ENCODE measurements around the gene GRK3. TPM values are rescaled to one million over a fixed set of nuclear protein-coding genes. Genes with fewer than 3 reads are reported as not detected.
"Not testable (repeated sequence)": the region's sequence is repeated elsewhere in the genome, so short reads cannot be mapped to it uniquely, and the experiment has no call there.

The GRK3 gene
- total and polyA plus RNA-seq, 7 experiments from 2014 or later: 0.69 to 44.8 (median 6.5) TPM

DNA sequence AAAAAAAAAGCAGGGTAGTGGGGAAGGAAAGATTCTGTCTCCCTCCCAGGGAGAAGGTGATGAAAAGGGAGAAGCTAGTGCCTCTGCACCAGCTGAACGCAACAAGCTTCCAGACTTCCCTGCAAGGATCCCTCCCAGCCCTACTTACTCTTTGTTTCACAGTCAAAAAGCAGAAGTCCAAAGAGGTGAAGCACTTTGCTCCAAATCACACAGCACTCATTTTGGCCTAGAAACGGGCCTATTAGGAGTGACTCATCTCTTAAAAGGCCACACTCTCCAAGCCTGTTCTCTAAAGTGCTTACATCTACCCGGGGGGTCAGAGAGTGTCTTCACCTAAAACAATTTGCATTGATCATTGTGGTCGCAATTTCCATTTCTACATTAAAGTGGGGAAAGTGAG, 17.7 kb upstream of the GRK3 start:
- intact Hi-C loops (cut with micrococcal nuclease): no loop called here
- Mint-ChIP-seq H3K4me1 (peaks cover 0 to 45% (median 0%) of the 10 kb centered on the region in 7 donors), H3K36me3 (peaks cover 0 to 8% (median 0%) of the 10 kb centered on the region in 5 donors), H3K27ac (peak overlapping the region in 1 of 9 donors; percentile 14), H3K9me3 (peaks cover 0 to 5% (median 0%) of the 10 kb centered on the region in 11 donors), H3K4me3 (no peak overlapping the region), H3K27me3 (peaks cover 0 to 11% (median 0%) of the 10 kb centered on the region in 5 donors)
- DNase-seq (no peak), ATAC-seq (peak; percentile 70)
- ChIA-PET CTCF (no interaction called here), POLR2A (no interaction called here)
- Histone ChIP-seq H3K36me3 (ENCODE audit: control insufficient read depth in 2 of 3, insufficient read depth in 3 of 3, low read length in 3 of 3) (no peaks in the 10 kb centered on the region), H3K4me1 (ENCODE audit: control insufficient read depth in 2 of 2, insufficient read depth in 2 of 2, low read length in 2 of 2) (no peaks in the 10 kb centered on the region), H3K27ac (ENCODE audit: low read depth, low read length) (no peak overlapping the region), H3K9me3 (ENCODE audit: control insufficient read depth in 2 of 3, low read length in 3 of 3) (no peaks in the 10 kb centered on the region), H3K27me3 (ENCODE audit: control insufficient read depth in 2 of 2, insufficient read depth in 2 of 2, low read length in 2 of 2) (no peaks in the 10 kb centered on the region), H3K4me3 (ENCODE audit: low read length) (no peak overlapping the region)

DNA sequence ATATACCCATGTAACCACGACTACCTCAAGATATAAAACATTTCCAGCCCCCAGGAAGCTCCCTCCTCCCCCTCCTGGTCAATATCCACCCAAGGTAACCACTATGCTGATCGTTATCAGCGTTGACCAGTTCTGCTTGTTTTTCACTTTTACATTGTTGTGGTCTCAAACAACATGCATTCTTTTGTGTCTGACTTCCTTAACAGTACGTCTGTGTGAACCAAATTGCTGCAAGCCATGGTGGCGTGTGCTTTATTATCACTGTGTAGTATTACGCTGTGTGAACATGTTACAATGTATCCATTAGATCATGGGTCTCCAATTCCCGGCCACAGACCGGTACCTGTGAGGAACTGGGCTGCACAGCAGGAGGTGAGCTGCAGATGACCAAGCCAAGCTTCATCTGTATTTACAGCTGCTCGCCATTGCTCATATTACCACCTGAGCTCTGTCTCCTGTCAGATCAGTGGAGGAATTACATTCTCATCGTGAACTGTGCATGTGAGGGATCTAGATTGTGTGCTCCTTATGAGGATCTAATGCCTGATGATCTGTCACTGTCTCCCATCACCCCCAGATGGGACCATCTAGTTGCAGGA, 15.5 kb upstream of the GRK3 start:
- Mint-ChIP-seq H3K9me3 (peaks cover 0 to 4% (median 0%) of the 10 kb centered on the region in 11 donors), H3K4me1 (peaks cover 0 to 42% (median 0%) of the 10 kb centered on the region in 7 donors), H3K36me3 (peaks cover 0 to 5% (median 0%) of the 10 kb centered on the region in 5 donors), H3K27ac (no peak overlapping the region), H3K4me3 (no peak overlapping the region), H3K27me3 (peaks cover 0 to 11% (median 0%) of the 10 kb centered on the region in 5 donors)
- intact Hi-C loops (cut with micrococcal nuclease): no loop called here
- Histone ChIP-seq H3K27ac (ENCODE audit: low read depth, low read length) (no peak overlapping the region), H3K4me3 (ENCODE audit: low read length) (no peak overlapping the region), H3K36me3 (ENCODE audit: control insufficient read depth in 2 of 3, insufficient read depth in 3 of 3, low read length in 3 of 3) (no peaks in the 10 kb centered on the region), H3K4me1 (ENCODE audit: control insufficient read depth in 2 of 2, insufficient read depth in 2 of 2, low read length in 2 of 2) (no peaks in the 10 kb centered on the region), H3K9me3 (ENCODE audit: control insufficient read depth in 2 of 3, low read length in 3 of 3) (no peaks in the 10 kb centered on the region), H3K27me3 (ENCODE audit: control insufficient read depth in 2 of 2, insufficient read depth in 2 of 2, low read length in 2 of 2) (no peaks in the 10 kb centered on the region)
- POLR2A ChIA-PET: no interaction called here
- CTCF ChIA-PET: no interaction called here
- DNase-seq: no peak
- no peak for ATAC-seq

DNA sequence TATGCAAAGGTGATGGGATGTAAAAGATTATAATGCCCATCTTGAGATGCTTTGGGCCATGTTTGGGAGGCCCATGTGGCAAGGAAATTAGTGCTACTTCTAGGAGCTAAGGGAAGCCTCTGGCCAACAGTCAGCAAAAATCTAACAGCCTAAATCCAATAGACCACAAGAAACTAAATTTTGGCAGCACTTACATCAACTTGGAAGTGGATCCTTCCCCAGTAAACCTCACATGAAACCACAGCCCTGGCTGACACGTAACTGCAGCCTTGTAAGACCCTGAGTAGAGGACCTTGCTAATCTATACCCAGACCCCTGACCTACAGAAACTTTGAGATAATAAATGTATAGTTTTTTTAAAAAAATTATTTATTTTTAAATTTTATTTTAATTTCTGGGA, 13.1 kb upstream of the GRK3 start:
- ChIA-PET CTCF (no interaction called here), POLR2A (no interaction called here)
- no peak overlapping the region for H3K27ac ChIP-seq (ENCODE audit: low read depth, low read length)
- H3K4me1 Mint-ChIP-seq: peaks cover 0 to 24% (median 0%) of the 10 kb centered on the region in 7 donors
- no peak for ATAC-seq
- no peaks in the 10 kb centered on the region for H3K4me1 ChIP-seq (ENCODE audit: control insufficient read depth in 2 of 2, insufficient read depth in 2 of 2, low read length in 2 of 2)
- H3K27ac Mint-ChIP-seq: no peak overlapping the region
- H3K36me3 ChIP-seq (ENCODE audit: control insufficient read depth in 2 of 3, insufficient read depth in 3 of 3, low read length in 3 of 3): no peaks in the 10 kb centered on the region
- intact Hi-C loops (cut with micrococcal nuclease): no loop called here
- peaks cover 0 to 8% (median 4%) of the 10 kb centered on the region in 5 donors for H3K27me3 Mint-ChIP-seq
- no peaks in the 10 kb centered on the region for H3K9me3 ChIP-seq (ENCODE audit: control insufficient read depth in 2 of 3, low read length in 3 of 3)
- DNase-seq: no peak
- H3K9me3 Mint-ChIP-seq: peaks cover 0 to 4% (median 0%) of the 10 kb centered on the region in 11 donors
- no peak overlapping the region for H3K4me3 Mint-ChIP-seq
- H3K36me3 Mint-ChIP-seq: no peaks in the 10 kb centered on the region
- no peaks in the 10 kb centered on the region for H3K27me3 ChIP-seq (ENCODE audit: control insufficient read depth in 2 of 2, insufficient read depth in 2 of 2, low read length in 2 of 2)
- no peak overlapping the region for H3K4me3 ChIP-seq (ENCODE audit: low read length)

DNA sequence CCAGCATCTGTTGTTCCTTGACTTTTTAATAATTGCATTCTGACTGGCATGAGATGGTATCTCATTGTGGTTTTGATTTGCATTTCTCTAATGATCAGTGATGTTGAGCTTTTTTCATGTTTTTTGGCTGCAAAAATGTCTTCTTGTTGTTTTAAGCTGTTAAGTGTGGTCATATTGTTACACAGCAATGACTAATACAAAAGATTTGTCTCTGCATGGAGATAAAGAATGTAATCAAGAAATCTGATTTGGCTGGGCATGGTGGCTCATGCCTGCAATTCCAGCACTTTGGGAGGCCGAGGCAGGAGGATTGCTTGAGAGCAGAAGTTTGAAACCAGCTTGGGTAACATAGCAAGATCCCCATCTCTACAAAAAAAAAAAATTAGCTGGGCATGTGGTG, 12.1 kb upstream of the GRK3 start:
- H3K4me3 Mint-ChIP-seq; DNase-seq; H3K4me1 ChIP-seq (ENCODE audit: control insufficient read depth in 2 of 2, insufficient read depth in 2 of 2, low read length in 2 of 2); H3K36me3 Mint-ChIP-seq; H3K27me3 Mint-ChIP-seq; H3K36me3 ChIP-seq (ENCODE audit: control insufficient read depth in 2 of 3, insufficient read depth in 3 of 3, low read length in 3 of 3); H3K27me3 ChIP-seq (ENCODE audit: control insufficient read depth in 2 of 2, insufficient read depth in 2 of 2, low read length in 2 of 2); H3K9me3 Mint-ChIP-seq; H3K4me3 ChIP-seq (ENCODE audit: low read length); H3K9me3 ChIP-seq (ENCODE audit: control insufficient read depth in 2 of 3, low read length in 3 of 3); H3K27ac Mint-ChIP-seq; ATAC-seq; intact Hi-C loops (cut with micrococcal nuclease); H3K27ac ChIP-seq (ENCODE audit: low read depth, low read length): not testable (repeated sequence)
- ChIA-PET CTCF (interaction anchor here (0.7 kb wide), 1 partner anchor 10 kb away, joined by 3 read pairs; no protein-coding TSS in a partner anchor), POLR2A (interaction anchor here (0.8 kb wide), 1 partner anchor 8 kb away, joined by 3 read pairs; no protein-coding TSS in a partner anchor)
- peaks cover 0 to 19% (median 0%) of the 10 kb centered on the region in 7 donors for H3K4me1 Mint-ChIP-seq

DNA sequence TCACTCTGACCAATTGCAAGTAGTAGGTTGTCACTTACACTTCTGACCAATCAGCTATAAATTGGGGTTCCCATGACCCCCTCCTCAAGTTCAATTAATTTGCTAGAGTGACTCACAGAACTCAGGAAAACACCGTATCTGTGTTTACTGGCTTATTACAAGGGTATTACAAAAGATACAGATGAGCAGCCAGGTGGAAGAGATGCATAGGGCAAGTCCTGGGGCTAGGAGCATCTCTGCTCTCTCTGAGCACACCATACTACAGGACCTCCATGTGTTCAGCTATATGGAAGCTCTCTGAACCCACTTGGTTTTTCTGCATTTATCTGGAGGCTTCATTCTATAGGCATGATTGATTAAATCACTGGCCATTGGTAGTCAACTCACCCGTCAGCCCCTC, 11.3 kb upstream of the GRK3 start:
- Mint-ChIP-seq H3K36me3 (no peaks in the 10 kb centered on the region), H3K4me3 (no peak overlapping the region), H3K9me3 (peaks cover 0 to 4% (median 0%) of the 10 kb centered on the region in 11 donors), H3K27me3 (peaks cover 0 to 8% (median 4%) of the 10 kb centered on the region in 5 donors), H3K4me1 (peaks cover 0 to 14% (median 0%) of the 10 kb centered on the region in 7 donors), H3K27ac (no peak overlapping the region)
- no peak for DNase-seq
- POLR2A ChIA-PET: interaction anchor here (0.8 kb wide), 1 partner anchor 9 kb away, joined by 3 read pairs; no protein-coding TSS in a partner anchor
- Histone ChIP-seq H3K4me1 (ENCODE audit: control insufficient read depth in 2 of 2, insufficient read depth in 2 of 2, low read length in 2 of 2) (no peaks in the 10 kb centered on the region), H3K27ac (ENCODE audit: low read depth, low read length) (no peak overlapping the region), H3K9me3 (ENCODE audit: control insufficient read depth in 2 of 3, low read length in 3 of 3) (no peaks in the 10 kb centered on the region), H3K4me3 (ENCODE audit: low read length) (no peak overlapping the region), H3K36me3 (ENCODE audit: control insufficient read depth in 2 of 3, insufficient read depth in 3 of 3, low read length in 3 of 3) (no peaks in the 10 kb centered on the region), H3K27me3 (ENCODE audit: control insufficient read depth in 2 of 2, insufficient read depth in 2 of 2, low read length in 2 of 2) (no peaks in the 10 kb centered on the region)
- no peak for ATAC-seq
- intact Hi-C loops (cut with micrococcal nuclease): no loop called here
- CTCF ChIA-PET: interaction anchor here (0.7 kb wide), 1 partner anchor 11 kb away, joined by 3 read pairs; no protein-coding TSS in a partner anchor

DNA sequence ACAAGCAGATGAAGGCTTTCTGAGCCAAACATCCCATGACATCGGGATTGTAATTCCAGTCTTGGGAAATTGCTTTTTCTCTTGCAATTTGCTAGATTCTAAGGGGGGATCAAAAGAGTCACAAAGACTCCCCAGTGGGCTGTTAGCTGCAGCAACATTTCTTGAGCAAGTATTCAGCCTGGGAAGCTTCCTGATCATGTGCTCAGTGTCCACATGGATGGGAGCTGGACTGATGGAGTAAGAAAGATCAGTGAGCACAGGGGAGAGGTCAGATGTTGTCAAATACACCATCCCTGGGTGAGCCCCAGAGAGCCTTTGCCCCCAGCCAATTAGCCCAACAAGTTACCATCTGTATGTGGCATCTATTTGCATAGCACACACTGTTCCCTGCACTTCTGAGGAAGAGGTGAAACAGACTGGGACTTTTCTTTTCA, 10.2 kb upstream of the GRK3 start:
- no peaks in the 10 kb centered on the region for H3K36me3 Mint-ChIP-seq
- no peaks in the 10 kb centered on the region for H3K4me1 ChIP-seq (ENCODE audit: control insufficient read depth in 2 of 2, insufficient read depth in 2 of 2, low read length in 2 of 2)
- H3K4me3 ChIP-seq (ENCODE audit: low read length): no peak overlapping the region
- H3K4me3 Mint-ChIP-seq: no peak overlapping the region
- H3K27me3 ChIP-seq (ENCODE audit: control insufficient read depth in 2 of 2, insufficient read depth in 2 of 2, low read length in 2 of 2): no peaks in the 10 kb centered on the region
- H3K27me3 Mint-ChIP-seq: peaks cover 0 to 8% (median 4%) of the 10 kb centered on the region in 5 donors
- no peak overlapping the region for H3K27ac Mint-ChIP-seq
- CTCF ChIA-PET: no interaction called here
- intact Hi-C loops (cut with micrococcal nuclease): no loop called here
- no peak overlapping the region for H3K27ac ChIP-seq (ENCODE audit: low read depth, low read length)
- H3K4me1 Mint-ChIP-seq: peaks cover 0 to 3% (median 0%) of the 10 kb centered on the region in 7 donors
- DNase-seq (no peak), ATAC-seq (no peak)
- H3K9me3 ChIP-seq (ENCODE audit: control insufficient read depth in 2 of 3, low read length in 3 of 3): no peaks in the 10 kb centered on the region
- POLR2A ChIA-PET: no interaction called here
- no peaks in the 10 kb centered on the region for H3K36me3 ChIP-seq (ENCODE audit: control insufficient read depth in 2 of 3, insufficient read depth in 3 of 3, low read length in 3 of 3)
- H3K9me3 Mint-ChIP-seq: peaks cover 0 to 4% (median 0%) of the 10 kb centered on the region in 11 donors

DNA sequence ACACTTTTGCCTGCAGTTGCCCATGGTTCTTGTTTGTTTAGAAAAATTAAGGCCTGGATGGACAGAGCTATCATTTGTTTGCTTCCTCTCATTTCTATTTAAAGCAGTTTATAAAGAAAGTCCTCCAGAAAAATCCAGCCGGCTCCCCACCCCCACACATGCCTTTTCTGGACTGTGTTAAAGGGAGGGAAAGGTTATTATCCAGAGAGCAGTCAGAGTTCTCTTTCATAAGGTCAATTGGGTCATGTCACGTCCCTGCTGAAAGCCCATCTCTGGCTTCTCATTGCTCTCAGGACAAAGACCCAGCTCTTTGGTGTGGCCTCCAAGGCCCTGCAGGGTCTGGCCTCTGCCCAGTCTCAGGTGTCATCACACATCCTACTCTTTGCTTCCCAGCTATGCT, 9.8 kb upstream of the GRK3 start:
- DNase-seq: no peak
- peaks cover 0 to 8% (median 4%) of the 10 kb centered on the region in 5 donors for H3K27me3 Mint-ChIP-seq
- H3K4me3 Mint-ChIP-seq: no peak overlapping the region
- Histone ChIP-seq H3K27me3 (ENCODE audit: control insufficient read depth in 2 of 2, insufficient read depth in 2 of 2, low read length in 2 of 2) (no peaks in the 10 kb centered on the region), H3K4me3 (ENCODE audit: low read length) (no peak overlapping the region), H3K4me1 (ENCODE audit: control insufficient read depth in 2 of 2, insufficient read depth in 2 of 2, low read length in 2 of 2) (no peaks in the 10 kb centered on the region), H3K36me3 (ENCODE audit: control insufficient read depth in 2 of 3, insufficient read depth in 3 of 3, low read length in 3 of 3) (no peaks in the 10 kb centered on the region), H3K27ac (ENCODE audit: low read depth, low read length) (no peak overlapping the region), H3K9me3 (ENCODE audit: control insufficient read depth in 2 of 3, low read length in 3 of 3) (no peaks in the 10 kb centered on the region)
- H3K4me1 Mint-ChIP-seq: peaks cover 0 to 3% (median 0%) of the 10 kb centered on the region in 7 donors
- intact Hi-C loops (cut with micrococcal nuclease): no loop called here
- ATAC-seq: no peak
- H3K27ac Mint-ChIP-seq: no peak overlapping the region
- no peaks in the 10 kb centered on the region for H3K36me3 Mint-ChIP-seq
- ChIA-PET POLR2A (no interaction called here), CTCF (no interaction called here)
- peaks cover 0 to 4% (median 0%) of the 10 kb centered on the region in 11 donors for H3K9me3 Mint-ChIP-seq
